Measurements from ENCODE around the gene MYCL.

Gene MYCL

GRCh38 chr1:39861003-39861402, 40.7 kb downstream of the MYCL start:
- TF ChIP-seq CTCF (IDR thresholded peaks at IDR 0.05; ENCODE audit: low read depth, low read length, missing control alignments), result no peak
- H3K4me3 ChIP-seq (replicated peaks; ENCODE audit: low read depth, low read length), result no peak overlapping the region
- DNase-seq (ENCODE audit: extremely low read depth, low read depth), result no peak

GRCh38 chr1:39859859-39860812, 41.6 kb downstream of the MYCL start:
- no peak for DNase-seq (ENCODE audit: extremely low read depth, low read depth)
- no peak overlapping the region for H3K4me3 ChIP-seq (replicated peaks; ENCODE audit: low read depth, low read length)
- TF ChIP-seq CTCF (IDR thresholded peaks at IDR 0.05; ENCODE audit: low read depth, low read length, missing control alignments), result no peak

- no peak for TF ChIP-seq CTCF (IDR thresholded peaks at IDR 0.05; ENCODE audit: low read depth, low read length, missing control alignments)
- no peak for DNase-seq (ENCODE audit: extremely low read depth, low read depth)
- no peak overlapping the region for H3K4me3 ChIP-seq (replicated peaks; ENCODE audit: low read depth, low read length)
Observed at GRCh38 chr1:39858315-39858714, 43.4 kb downstream of the MYCL start.

- TF ChIP-seq CTCF (IDR thresholded peaks at IDR 0.05; ENCODE audit: low read depth, low read length, missing control alignments), result no peak
- DNase-seq (ENCODE audit: extremely low read depth, low read depth), result no peak
- no peak overlapping the region for H3K4me3 ChIP-seq (replicated peaks; ENCODE audit: low read depth, low read length)
Observed at GRCh38 chr1:39857126-39857878, 44.4 kb downstream of the MYCL start.

- H3K4me3 ChIP-seq (replicated peaks; ENCODE audit: low read depth, low read length), result no peak overlapping the region
- no peak for DNase-seq (ENCODE audit: extremely low read depth, low read depth)
- TF ChIP-seq CTCF (IDR thresholded peaks at IDR 0.05; ENCODE audit: low read depth, low read length, missing control alignments), result no peak
Observed at GRCh38 chr1:39854738-39855137, 47.0 kb downstream of the MYCL start.

GRCh38 chr1:39854314-39854713, 47.4 kb downstream of the MYCL start:
- no peak for DNase-seq (ENCODE audit: extremely low read depth, low read depth)
- H3K4me3 ChIP-seq (replicated peaks; ENCODE audit: low read depth, low read length), result no peak overlapping the region
- TF ChIP-seq CTCF (IDR thresholded peaks at IDR 0.05; ENCODE audit: low read depth, low read length, missing control alignments), result no peak

Data from HFF-Myc (cell line).